B cell (primary cell): ENCODE measurements around the gene PROM1. TPM values are rescaled to one million over a fixed set of nuclear protein-coding genes. Genes with fewer than 3 reads are reported as not detected.

ENCODE experiments used
- ATAC-seq: fragments of 200-7000 bp; cut with Tn5 transposase; one replicate; pipeline ENCODE4 v1.10.0; 2021; ENCODE audit warnings: low read depth, mild to moderate bottlenecking, moderate number of reproducible peaks, moderate library complexity
- CTCF ChIA-PET: fragments of 350-600 bp; sonication (Branson Sonifier 250); formaldehyde crosslinking; loops from one replicate; lab custom pipeline; 2021; ENCODE audit warnings: antibody characterized with exemption, inconsistent platforms; lab: Charles Lee
- POLR2A ChIA-PET: fragments of 350-600 bp; sonication (Branson Sonifier 250); formaldehyde crosslinking; loops from one replicate; lab custom pipeline; 2021; ENCODE audit warnings: antibody characterized with exemption; lab: Charles Lee
- DNase-seq: peaks from one replicate; pipeline ENCODE4 v3.0.0; 2013
- H2AFZ ChIP-seq: 2 replicates; pipeline ENCODE4 v1.6.1; 2012; ENCODE audit warnings: mild to moderate bottlenecking, low read depth, low read length; ENCODE audit not compliant: insufficient read depth, poor library complexity, severe bottlenecking
- H3K27ac ChIP-seq, 2 donors: 1 replicate in 1 of 2; 2 replicates in 1 of 2; pipeline ENCODE4 v1.5.1; 2012 to 2013; ENCODE audit warnings: low read length in 2 of 2, mild to moderate bottlenecking in 2 of 2, moderate library complexity in 1 of 2
- H3K27me3 ChIP-seq, 4 experiments: fragments of 200-600 bp in 1 of 4; sonication (generic) in 1 of 4; replicated peaks in 1 of 4; 1 replicate in 2 of 4; 2 replicates in 2 of 4; pipeline versions ENCODE4 v1.6.1 to v1.7.0; 2013 to 2016; ENCODE audit warnings: low read length in 3 of 4, mild to moderate bottlenecking in 2 of 4, mixed read lengths in 1 of 4, moderate library complexity in 1 of 4; ENCODE audit not compliant: insufficient read depth in 4 of 4, control insufficient read depth in 3 of 4; ENCODE audit errors: control extremely low read depth in 1 of 4
- H3K36me3 ChIP-seq, 2 experiments: replicated peaks in 1 of 2; 1 replicate in 1 of 2; 2 replicates in 1 of 2; pipeline versions ENCODE4 v1.6.1 to v1.7.1; 2013; ENCODE audit warnings: low read length in 1 of 2; ENCODE audit not compliant: insufficient read depth in 2 of 2, control insufficient read depth in 1 of 2; ENCODE audit errors: control extremely low read depth in 1 of 2, extremely low read depth in 1 of 2
- H3K4me1 ChIP-seq, 2 donors: fragments of 200-600 bp in 1 of 2; sonication (generic) in 1 of 2; 1 replicate in 1 of 2; 2 replicates in 1 of 2; pipeline versions ENCODE4 v1.5.1 to v1.6.1; 2013 to 2017; ENCODE audit warnings: low read length in 2 of 2; ENCODE audit not compliant: control insufficient read depth in 2 of 2, insufficient read depth in 2 of 2
- H3K4me2 ChIP-seq: replicated peaks from 2 replicates; pipeline ENCODE3; 2012; ENCODE audit warnings: mild to moderate bottlenecking, low read depth, low read length; ENCODE audit not compliant: poor library complexity, severe bottlenecking
- H3K4me3 ChIP-seq, 5 experiments: fragments of 200-600 bp in 1 of 5; sonication (generic) in 1 of 5; 1 replicate in 3 of 5; 2 replicates in 2 of 5; pipeline versions ENCODE4 v1.5.1 to v1.7.0; 2011 to 2016; ENCODE audit warnings: low read length in 4 of 5, mild to moderate bottlenecking in 4 of 5, low read depth in 2 of 5, control low read depth in 1 of 5, moderate library complexity in 1 of 5; ENCODE audit not compliant: insufficient read depth in 1 of 5; ENCODE audit errors: control extremely low read depth in 1 of 5, extremely low read depth in 1 of 5
- H3K79me2 ChIP-seq: fragments of 200-600 bp; sonication (generic); one replicate; pipeline ENCODE4 v1.6.0; 2016; ENCODE audit warnings: low read length; ENCODE audit not compliant: control insufficient read depth, insufficient read depth
- H3K9ac ChIP-seq: fragments of 200-600 bp; sonication (generic); 2 replicates; pipeline ENCODE4 v1.6.1; 2017; ENCODE audit warnings: mild to moderate bottlenecking, low read length, moderate library complexity
- H3K9me3 ChIP-seq, 3 donors: one replicate each; pipeline versions ENCODE4 v1.6.1 to v1.7.1; 2013; ENCODE audit warnings: low read length in 2 of 3; ENCODE audit not compliant: control insufficient read depth in 2 of 3, insufficient read depth in 1 of 3; ENCODE audit errors: control extremely low read depth in 1 of 3
- H4K20me1 ChIP-seq: 2 replicates; pipeline ENCODE4 v1.6.0; 2012; ENCODE audit warnings: mild to moderate bottlenecking, low read length; ENCODE audit not compliant: insufficient read depth, control insufficient read depth, poor library complexity, severe bottlenecking
- H3K27ac Mint-ChIP-seq: one replicate; pipeline ENCODE4 v1.8.0; 2021; ENCODE audit warnings: mixed read lengths
- H3K27me3 Mint-ChIP-seq: one replicate; pipeline ENCODE4 v1.8.0; 2021; ENCODE audit warnings: mixed read lengths
- H3K4me1 Mint-ChIP-seq: one replicate; pipeline ENCODE4 v1.8.0; 2021; ENCODE audit warnings: mixed read lengths
- H3K4me3 Mint-ChIP-seq: one replicate; pipeline ENCODE4 v1.8.0; 2021; ENCODE audit warnings: mixed read lengths
- H3K9me3 Mint-ChIP-seq: one replicate; pipeline ENCODE4 v1.8.0; 2022; ENCODE audit warnings: mixed read lengths; ENCODE audit not compliant: insufficient read depth
- CTCF ChIP-seq: fragments of 200-600 bp; IDR thresholded peaks from one replicate; pipeline ENCODE4 v1.8.0; 2022; ENCODE audit warnings: antibody characterized with exemption, mild to moderate bottlenecking
- EZH2 ChIP-seq: IDR thresholded peaks from 2 replicates; pipeline ENCODE4 v1.6.1; 2012; ENCODE audit warnings: borderline replicate concordance, low read depth, mild to moderate bottlenecking, moderate library complexity, low read length; ENCODE audit not compliant: insufficient read depth, poor library complexity, severe bottlenecking
- WGBS: methylation state at CpG from one replicate; pipeline ENCODE4 v1.1.5; 2013; ENCODE audit warnings: missing lambda C conversion rate; ENCODE audit not compliant: insufficient coverage; 5-methylcytosine and 5-hydroxymethylcytosine counted together
- intact Hi-C: fragments of 100-400 bp; cut with micrococcal nuclease; formaldehyde crosslinking; loops from one replicate; pipeline ENCODE4 v1.10.0; 2022
- polyA plus RNA-seq: library from polyadenylated mRNA; depleted of rRNA; stranded (reverse); fragments of >200 nt; gene quantifications from 2 replicates; pipeline ENCODE4 v1.2.3, GENCODE V29; 2012
- total RNA-seq, 2 donors: library from RNA; stranded (reverse); fragments of 120-200 nt in 1 of 2; gene quantifications; 1 replicate in 1 of 2; 2 replicates in 1 of 2; pipeline versions ENCODE4 v1.2.3 to v1.2.4, GENCODE V29; 2013 to 2022

Gene PROM1
- total and polyA plus RNA-seq, 2 donors (not counting 1 experiment from before 2014, with no cell fraction given): 0.04 TPM; not detected in 1

- ATAC-seq: no peak
- H3K27me3 Mint-ChIP-seq: peaks cover 58% of the 10 kb centered on the region
- CTCF ChIA-PET: interaction anchor here (0.9 kb wide), 1 partner anchor 9 kb away, joined by 3 read pairs; no protein-coding TSS in a partner anchor
Measured at GRCh38 chr4:16088601-16089000, 4.8 kb upstream of the PROM1 start.

DNA sequence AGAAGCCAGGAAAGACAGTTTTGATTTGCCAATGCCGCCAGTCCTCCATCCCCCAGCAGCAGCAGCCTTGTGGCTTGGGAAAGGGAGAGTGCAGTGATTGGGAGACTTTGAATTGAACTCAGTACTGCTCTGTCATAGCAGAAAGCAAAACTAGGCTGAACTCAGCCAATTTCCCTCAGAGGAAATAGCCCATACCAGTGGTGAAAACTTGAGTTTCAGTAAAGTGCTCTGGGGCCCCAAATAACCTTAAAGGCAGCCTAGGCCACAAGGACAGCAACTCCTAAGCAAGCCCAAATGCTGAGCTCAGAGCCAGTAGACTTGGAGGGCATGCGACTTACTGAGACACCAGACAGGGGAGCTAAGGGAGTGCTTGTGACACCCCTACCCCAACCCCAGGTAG lies 2.0 kb upstream of the PROM1 start:
- Mint-ChIP-seq H3K9me3 (no peaks in the 10 kb centered on the region), H3K27ac (no peak overlapping the region), H3K4me3 (no peak overlapping the region), H3K27me3 (peaks cover 66% of the 10 kb centered on the region), H3K4me1 (peaks cover 22% of the 10 kb centered on the region)
- Histone ChIP-seq H3K9me3 (peaks cover 0 to 13% (median 5%) of the 10 kb centered on the region in 3 donors), H4K20me1 (no peaks in the 10 kb centered on the region), H3K4me3 (no peak overlapping the region), H3K4me1 (peaks cover 26 to 30% of the 10 kb centered on the region in 2 donors), H3K27ac (no peak overlapping the region), H3K4me2 (no peak overlapping the region), H3K9ac (no peak overlapping the region), H3K27me3 (peaks cover 0 to 52% (median 36%) of the 10 kb centered on the region in 4 experiments), H2AFZ (no peak overlapping the region), H3K79me2 (no peaks in the 10 kb centered on the region), H3K36me3 (no peaks in the 10 kb centered on the region)
- 100% methylated on average over 1 of the region's 2 CpGs for WGBS
- ChIA-PET CTCF (no interaction called here), POLR2A (no interaction called here)
- intact Hi-C loops: no loop called here
- TF ChIP-seq EZH2 (no peak), CTCF (no peak)
- DNase-seq (no peak), ATAC-seq (no peak)

More at GRCh38 chr4:16088601-16089000, 4.8 kb upstream of the PROM1 start:
- no peak overlapping the region for H3K4me3 Mint-ChIP-seq
- H3K4me1 ChIP-seq: peaks cover 7 to 9% of the 10 kb centered on the region in 2 donors
- DNase-seq: no peak
- H3K27me3 ChIP-seq: peaks cover 0 to 29% (median 21%) of the 10 kb centered on the region in 4 experiments
- H3K9me3 Mint-ChIP-seq: no peaks in the 10 kb centered on the region
- no CpG with 5 or more reads among the region's 2 CpGs for WGBS
- intact Hi-C loops: no loop called here
- H3K4me1 Mint-ChIP-seq: peaks cover 7% of the 10 kb centered on the region
- TF ChIP-seq CTCF: no peak
- TF ChIP-seq EZH2: no peak
- no peak overlapping the region for H3K9ac ChIP-seq
- no peak overlapping the region for H3K27ac Mint-ChIP-seq
- H4K20me1 ChIP-seq: no peaks in the 10 kb centered on the region
- H3K27ac ChIP-seq: no peak overlapping the region
- POLR2A ChIA-PET: no interaction called here
- H3K79me2 ChIP-seq: no peaks in the 10 kb centered on the region
- H3K4me3 ChIP-seq: no peak overlapping the region
- H3K9me3 ChIP-seq: peaks cover 0 to 6% (median 5%) of the 10 kb centered on the region in 3 donors
- H3K36me3 ChIP-seq: no peaks in the 10 kb centered on the region
- no peak overlapping the region for H2AFZ ChIP-seq
- no peak overlapping the region for H3K4me2 ChIP-seq
